Fibroblast of the aortic adventitia (primary cell): ENCODE measurements around the gene URAD. TPM values are rescaled to one million over a fixed set of nuclear protein-coding genes. Genes with fewer than 3 reads are reported as not detected.
"Not testable (repeated sequence)": the region's sequence is repeated elsewhere in the genome, so short reads cannot be mapped to it uniquely, and the experiment has no call there.

Experiments used
- DNase-seq: peaks from one replicate; pipeline ENCODE4 v3.0.0-alpha.2; 2010; ENCODE audit warnings: low read depth
- H3K4me3 ChIP-seq: 2 replicates; pipeline ENCODE4 v1.5.1; 2011; ENCODE audit warnings: low read depth, mild to moderate bottlenecking, control low read depth, low read length, moderate library complexity
- CTCF ChIP-seq: IDR thresholded peaks from 2 replicates; pipeline ENCODE4 v1.5.1; 2011; ENCODE audit warnings: mild to moderate bottlenecking, low read length, control low read depth, inconsistent platforms; ENCODE audit not compliant: insufficient read depth
- total RNA-seq: library from RNA; depleted of rRNA; stranded (reverse); fragments of >200 nt; gene quantifications from 2 replicates; pipeline ENCODE4 v1.2.3, GENCODE V29; 2012; ENCODE audit warnings: low replicate concordance

URAD gene
- not detected in 2 replicates for total RNA-seq

GRCh38 chr13:27988520-27988919, at the start of gene URAD:
Gene URAD, minus strand, starts transcription at chr13:27988693. Its CDS starts 56 bp downstream, at chr13:27988637.
- TF ChIP-seq CTCF = no peak
- H3K4me3 ChIP-seq = no peak within 1 kb of the TSS
- DNase-seq = no peak

- DNase-seq = peak; percentile 4
- TF ChIP-seq CTCF = no peak
- H3K4me3 ChIP-seq = no peak overlapping the region
These were observed 48.9 kb upstream of the URAD start for GRCh38 chr13:28037399-28037798.

GRCh38 chr13:28035146-28035782, 46.8 kb upstream of the URAD start:
- TF ChIP-seq CTCF = no peak
- DNase-seq = no peak
- no peak overlapping the region for H3K4me3 ChIP-seq

- DNase-seq = no peak
- TF ChIP-seq CTCF = no peak
- no peak overlapping the region for H3K4me3 ChIP-seq
These were observed 45.6 kb upstream of the URAD start for GRCh38 chr13:28033894-28034655.

- not testable (repeated sequence) for H3K4me3 ChIP-seq, DNase-seq
These were observed 43.9 kb upstream of the URAD start for GRCh38 chr13:28032438-28032837.

- TF ChIP-seq CTCF = no peak
- no peak for DNase-seq
These were observed 43.4 kb upstream of the URAD start for GRCh38 chr13:28031896-28032288.

GRCh38 chr13:28031220-28031895, 42.9 kb upstream of the URAD start:
- no peak overlapping the region for H3K4me3 ChIP-seq
- no peak for TF ChIP-seq CTCF
- no peak for DNase-seq

More at GRCh38 chr13:28031896-28032288, 43.4 kb upstream of the URAD start:
- H3K4me3 ChIP-seq = no peak overlapping the region
